A549 (cell line): Measurements from ENCODE around the gene OR2G2. TPM values are rescaled to one million over a fixed set of nuclear protein-coding genes. Genes with fewer than 3 reads are reported as not detected.

ENCODE experiments used
- ATAC-seq, 2 experiments: fragments of 200-7000 bp in 1 of 2; fragments of >200 bp in 1 of 2; cut with Nextera tagmentation in 1 of 2; cut with Tn5 transposase in 1 of 2; 3 replicates each; pipeline versions ENCODE4 v1.8.0 to v1.9.1; 2018 to 2020; ENCODE audit warnings: mild to moderate bottlenecking in 1 of 2, moderate library complexity in 1 of 2
- CTCF ChIA-PET: fragments of 300-600 bp; sonication (Branson Sonifier 250); formaldehyde crosslinking; extraction: SDS; loops from one replicate; lab custom pipeline; 2021; ENCODE audit warnings: antibody characterized with exemption, inconsistent platforms; lab: Yijun Ruan, JAX
- POLR2A ChIA-PET: fragments of 350-600 bp; formaldehyde crosslinking; extraction: SDS; loops from one replicate; lab custom pipeline; 2021; ENCODE audit warnings: antibody characterized with exemption, inconsistent platforms; lab: Yijun Ruan, JAX
- DNase-seq, 2 experiments: peaks; one replicate each; pipeline versions ENCODE4 v3.0.0 to v3.0.0-alpha.2; 2011 to 2016; ENCODE audit warnings: low read depth in 1 of 2, low spot score in 1 of 2
- FAIRE-seq: peaks from 2 replicates; lab custom pipeline; 2011; peaks lifted over from hg19 to GRCh38; lab: Jason Lieb, UNC
- H3K27ac ChIP-seq, 2 experiments: fragments of >200 bp; sonication (Bioruptor Twin); formaldehyde crosslinking; 3 replicates each; pipeline ENCODE4 v1.5.1; 2016 to 2017
- H3K4me1 ChIP-seq: fragments of >200 bp; sonication (Bioruptor Twin); formaldehyde crosslinking; 3 replicates; pipeline ENCODE4 v1.6.1; 2016
- H3K4me2 ChIP-seq: fragments of >200 bp; sonication (Bioruptor Twin); formaldehyde crosslinking; 3 replicates; pipeline ENCODE4 v1.6.1; 2016
- H3K4me3 ChIP-seq: fragments of >200 bp; sonication (Bioruptor Twin); formaldehyde crosslinking; 3 replicates; pipeline ENCODE4 v1.5.1; 2016
- H3K9me3 ChIP-seq: fragments of >200 bp; sonication (Bioruptor Twin); formaldehyde crosslinking; 3 replicates; pipeline ENCODE4 v1.6.1; 2016
- CBX8 ChIP-seq: fragments of 200-600 bp; sonication (generic); IDR thresholded peaks from 2 replicates; pipeline ENCODE4 v1.6.1; 2016
- CEBPB ChIP-seq, 2 experiments: fragments of >200 bp in 1 of 2; sonication (Bioruptor Twin) in 1 of 2; formaldehyde crosslinking in 1 of 2; IDR thresholded peaks; 2 replicates each; pipeline ENCODE4 v1.6.1; 2012 to 2016
- CHD4 ChIP-seq: fragments of 200-600 bp; sonication (generic); IDR thresholded peaks from 2 replicates; pipeline ENCODE4 v1.6.1; 2016; ENCODE audit warnings: antibody characterized with exemption, mild to moderate bottlenecking, borderline replicate concordance
- E2F6 ChIP-seq: IDR thresholded peaks from 2 replicates; pipeline ENCODE4 v1.6.1; 2012; ENCODE audit warnings: low read depth, borderline replicate concordance
- EHF ChIP-seq: fragments of 250-450 bp; sonication (Bioruptor Pico); IDR thresholded peaks from 2 replicates; pipeline ENCODE4 v1.5.0; 2020; ENCODE audit warnings: mild to moderate bottlenecking
- EHMT2 ChIP-seq: fragments of 200-600 bp; sonication (generic); IDR thresholded peaks from 2 replicates; pipeline ENCODE4 v1.6.1; 2016; ENCODE audit warnings: antibody characterized with exemption, low read depth, mild to moderate bottlenecking, moderate library complexity
- EP300 ChIP-seq, 2 experiments: fragments of >200 bp; sonication (Bioruptor Twin); formaldehyde crosslinking; IDR thresholded peaks; 2 replicates in 1 of 2; 3 replicates in 1 of 2; pipeline ENCODE4 v1.6.1; 2016 to 2017
- ESRRA ChIP-seq: fragments of 150-350 bp; IDR thresholded peaks from 2 replicates; pipeline ENCODE4 v1.6.1; 2014; ENCODE audit warnings: mild to moderate bottlenecking, low read length, borderline replicate concordance
- FOXS1 ChIP-seq: fragments of 250-450 bp; sonication (Bioruptor Pico); IDR thresholded peaks from 2 replicates; pipeline ENCODE4 v1.5.0; 2020; ENCODE audit warnings: mild to moderate bottlenecking, moderate library complexity
- GATA3 ChIP-seq: IDR thresholded peaks from 2 replicates; pipeline ENCODE4 v1.6.1; 2012; ENCODE audit warnings: borderline replicate concordance
- HDAC2 ChIP-seq: fragments of 200-600 bp; sonication (generic); IDR thresholded peaks from 2 replicates; pipeline ENCODE4 v1.6.1; 2016
- HOXB13 ChIP-seq: fragments of 250-450 bp; sonication (Bioruptor Pico); IDR thresholded peaks from 2 replicates; pipeline ENCODE4 v1.5.0; 2020; ENCODE audit warnings: low read depth, mild to moderate bottlenecking, moderate library complexity
- JUN ChIP-seq, 2 experiments: fragments of >200 bp; sonication (Bioruptor Twin); formaldehyde crosslinking; IDR thresholded peaks; 2 replicates in 1 of 2; 3 replicates in 1 of 2; pipeline ENCODE4 v1.6.1; 2016 to 2017
- KDM5A ChIP-seq: fragments of 200-600 bp; sonication (generic); IDR thresholded peaks from 2 replicates; pipeline ENCODE4 v1.6.1; 2016; ENCODE audit warnings: antibody characterized with exemption, mild to moderate bottlenecking
- MAFK ChIP-seq: fragments of 450-650 bp; IDR thresholded peaks from 2 replicates; pipeline ENCODE4 v1.6.1; 2014; ENCODE audit not compliant: partially characterized antibody
- NFE2L2 ChIP-seq: fragments of 150-350 bp; conservative IDR thresholded peaks from 2 replicates; pipeline ENCODE4 v1.6.1; 2014; ENCODE audit warnings: low read length
- NPAS2 ChIP-seq: fragments of 250-450 bp; sonication (Bioruptor Pico); IDR thresholded peaks from 2 replicates; pipeline ENCODE4 v1.8.0; 2022; ENCODE audit warnings: mild to moderate bottlenecking, moderate library complexity, borderline replicate concordance
- PBX3 ChIP-seq: IDR thresholded peaks from 2 replicates; pipeline ENCODE4 v1.6.1; 2012
- POLR2AphosphoS2 ChIP-seq: conservative IDR thresholded peaks from 2 replicates; pipeline ENCODE4 v1.6.1; 2012; ENCODE audit warnings: low read length, improper control_type of control experiment, inconsistent platforms
- RFX5 ChIP-seq: fragments of 450-650 bp; IDR thresholded peaks from 2 replicates; pipeline ENCODE4 v1.7.1; 2014; ENCODE audit warnings: antibody characterized with exemption, mild to moderate bottlenecking, moderate library complexity
- SMC3 ChIP-seq: fragments of >200 bp; sonication (Bioruptor Twin); formaldehyde crosslinking; IDR thresholded peaks from 3 replicates; pipeline ENCODE4 v1.6.1; 2018; ENCODE audit warnings: inconsistent platforms
- SREBF2 ChIP-seq: fragments of 450-650 bp; IDR thresholded peaks from 2 replicates; pipeline ENCODE4 v1.6.1; 2014; ENCODE audit warnings: mild to moderate bottlenecking, moderate library complexity
- TFCP2L1 ChIP-seq: fragments of 250-450 bp; sonication (Bioruptor Pico); IDR thresholded peaks from 2 replicates; pipeline ENCODE4 v1.5.0; 2021; ENCODE audit warnings: mild to moderate bottlenecking
- TP53 ChIP-seq: fragments of 250-450 bp; sonication (Bioruptor Pico); IDR thresholded peaks from 2 replicates; pipeline ENCODE4 v1.5.0; 2021; ENCODE audit warnings: mild to moderate bottlenecking, moderate library complexity
- ZNF302 ChIP-seq: fragments of 250-450 bp; sonication (Bioruptor Pico); IDR thresholded peaks from 2 replicates; pipeline ENCODE4 v1.9.0; 2021; ENCODE audit warnings: inconsistent platforms, mild to moderate bottlenecking, moderate library complexity
- WGBS: methylation state at CpG from one replicate; pipeline ENCODE4 v1.1.6; 2017; ENCODE audit errors: missing lambda C conversion rate; 5-methylcytosine and 5-hydroxymethylcytosine counted together
- polyA plus RNA-seq, 4 experiments: library from polyadenylated mRNA; depleted of rRNA in 3 of 4; stranded (reverse); fragments of >200 nt; fragmentation: RNase III in 1 of 4; extraction: RNeasy Plus Mini Kit Qiagen cat#74134 plus additional on column Dnase treatment in 1 of 4; gene quantifications; 2 replicates in 3 of 4; 3 replicates in 1 of 4; pipeline ENCODE4 v1.2.3, GENCODE V29; 2011 to 2017
- TF ChIP-seq, protein P1 (sequence below): fragments of 150-350 bp; IDR thresholded peaks from 2 replicates; pipeline ENCODE4 v1.6.1; 2014; ENCODE audit warnings: low read depth, mild to moderate bottlenecking, low read length
- TF ChIP-seq, protein P2 (sequence below): fragments of >200 bp; sonication (Bioruptor Twin); formaldehyde crosslinking; IDR thresholded peaks from 2 replicates; pipeline ENCODE4 v1.6.1; 2016

The OR2G2 gene
- polyA plus RNA-seq, 2 of the 4 experiments (the other 2 are of a cell fraction), result not detected

GRCh38 chr1:247539215-247539614 is 48.9 kb upstream of the OR2G2 start:
- DNase-seq, result no peak
- CTCF ChIA-PET, result no interaction called here
- TF ChIP-seq HDAC2, result no peak
- no peak for TF ChIP-seq MAFK
- no peak for TF ChIP-seq NPAS2 (CRISPR knock-in tag)
- no peak for TF ChIP-seq POLR2AphosphoS2
- no peak for TF ChIP-seq FOXS1 (CRISPR knock-in tag)
- no peak for TF ChIP-seq E2F6
- TF ChIP-seq CBX8, result no peak
- TF ChIP-seq, protein P1, sequence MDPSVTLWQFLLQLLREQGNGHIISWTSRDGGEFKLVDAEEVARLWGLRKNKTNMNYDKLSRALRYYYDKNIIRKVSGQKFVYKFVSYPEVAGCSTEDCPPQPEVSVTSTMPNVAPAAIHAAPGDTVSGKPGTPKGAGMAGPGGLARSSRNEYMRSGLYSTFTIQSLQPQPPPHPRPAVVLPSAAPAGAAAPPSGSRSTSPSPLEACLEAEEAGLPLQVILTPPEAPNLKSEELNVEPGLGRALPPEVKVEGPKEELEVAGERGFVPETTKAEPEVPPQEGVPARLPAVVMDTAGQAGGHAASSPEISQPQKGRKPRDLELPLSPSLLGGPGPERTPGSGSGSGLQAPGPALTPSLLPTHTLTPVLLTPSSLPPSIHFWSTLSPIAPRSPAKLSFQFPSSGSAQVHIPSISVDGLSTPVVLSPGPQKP, result no peak
- TF ChIP-seq EHF (CRISPR knock-in tag), result no peak
- TF ChIP-seq, protein P2, sequence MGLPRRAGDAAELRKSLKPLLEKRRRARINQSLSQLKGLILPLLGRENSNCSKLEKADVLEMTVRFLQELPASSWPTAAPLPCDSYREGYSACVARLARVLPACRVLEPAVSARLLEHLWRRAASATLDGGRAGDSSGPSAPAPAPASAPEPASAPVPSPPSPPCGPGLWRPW, result no peak
- TF ChIP-seq TFCP2L1 (CRISPR knock-in tag), result no peak
- TF ChIP-seq PBX3, result no peak
- TF ChIP-seq CHD4, result no peak
- no peak for TF ChIP-seq RFX5
- TF ChIP-seq HOXB13 (CRISPR knock-in tag), result no peak
- TF ChIP-seq ZNF302 (CRISPR knock-in tag), result no peak
- Histone ChIP-seq H3K27ac (no peak overlapping the region), H3K4me3 (no peak overlapping the region), H3K4me2 (no peak overlapping the region), H3K4me1 (no peaks in the 10 kb centered on the region), H3K9me3 (peaks cover 3% of the 10 kb centered on the region; the same call in 1 of the 3 replicates)
- POLR2A ChIA-PET, result no interaction called here
- FAIRE-seq, result no peak
- 17% methylated on average over 6 of the region's 6 CpGs for WGBS
- ATAC-seq, result no peak

DNA sequence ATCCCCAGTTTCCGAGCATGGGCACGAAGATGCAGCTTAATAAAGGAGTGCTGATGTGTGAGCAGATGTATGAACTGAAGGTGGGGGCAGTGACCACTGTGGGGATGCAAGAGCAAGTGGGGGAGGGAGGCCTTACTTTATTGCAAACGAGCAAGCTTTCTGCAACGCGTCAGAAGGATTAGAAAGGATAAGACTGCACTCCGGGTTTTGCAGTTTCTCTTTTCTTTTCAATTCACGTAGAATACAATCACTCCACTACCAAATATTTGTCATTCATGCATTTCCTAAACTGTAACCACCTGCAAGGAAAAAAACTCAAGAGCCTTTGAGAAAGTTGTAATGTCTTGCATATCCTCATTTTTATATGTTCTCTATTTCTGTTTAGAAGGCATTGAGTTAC is 47.6 kb upstream of the OR2G2 start:
- no peak for TF ChIP-seq ESRRA
- TF ChIP-seq JUN (IDR thresholded peaks at IDR 0.05), result no peak
- TF ChIP-seq NPAS2 (CRISPR knock-in tag), result no peak
- no peak for TF ChIP-seq FOXS1 (CRISPR knock-in tag)
- no peak for TF ChIP-seq HDAC2
- no peak for TF ChIP-seq TP53 (CRISPR knock-in tag)
- TF ChIP-seq, protein P2, result no peak
- no peak for TF ChIP-seq NFE2L2
- TF ChIP-seq EHMT2, result no peak
- TF ChIP-seq KDM5A, result no peak
- TF ChIP-seq SREBF2, result no peak
- TF ChIP-seq CEBPB (IDR thresholded peaks at IDR 0.05), result no peak
- TF ChIP-seq GATA3, result no peak
- TF ChIP-seq EP300 (IDR thresholded peaks at IDR 0.05), result no peak
- no peak for TF ChIP-seq SMC3
- DNase-seq (no peak), ATAC-seq (no peak), FAIRE-seq (no peak)
- WGBS, result 8% methylated on average over 7 of the region's 7 CpGs
- Histone ChIP-seq H3K9me3 (peaks cover 3% of the 10 kb centered on the region; the same call in 1 of the 3 replicates), H3K4me3 (no peak overlapping the region), H3K4me1 (no peaks in the 10 kb centered on the region), H3K27ac (no peak overlapping the region), H3K4me2 (no peak overlapping the region)
- ChIA-PET CTCF (no interaction called here), POLR2A (no interaction called here)
